Endodermal cell (in vitro differentiated cells): ENCODE measurements around the gene SPATA1. TPM values are rescaled to one million over a fixed set of nuclear protein-coding genes. Genes with fewer than 3 reads are reported as not detected.

ENCODE experiments used
- DNase-seq: peaks from one replicate; pipeline ENCODE4 v3.0.0-alpha.2; 2017
- H3K27ac ChIP-seq: 2 replicates; pipeline ENCODE4 v1.5.1; 2013; ENCODE audit warnings: mild to moderate bottlenecking, low read depth, low read length, moderate library complexity
- H3K27me3 ChIP-seq: 2 replicates; pipeline ENCODE4 v1.6.1; 2013; ENCODE audit warnings: mild to moderate bottlenecking, low read length, moderate library complexity; ENCODE audit not compliant: insufficient read depth, control insufficient read depth, poor library complexity, severe bottlenecking
- H3K36me3 ChIP-seq: 2 replicates; pipeline ENCODE4 v1.7.0; 2013; ENCODE audit warnings: mild to moderate bottlenecking, low read length, moderate library complexity; ENCODE audit not compliant: control insufficient read depth, insufficient read depth
- H3K4me1 ChIP-seq: one replicate; pipeline ENCODE4 v1.7.0; 2013; ENCODE audit warnings: low read length; ENCODE audit not compliant: control insufficient read depth, insufficient read depth
- H3K4me3 ChIP-seq: 2 replicates; pipeline ENCODE4 v1.5.1; 2013; ENCODE audit warnings: mild to moderate bottlenecking, low read length, moderate library complexity
- H3K9ac ChIP-seq: 2 replicates; pipeline ENCODE4 v1.6.1; 2013; ENCODE audit warnings: mild to moderate bottlenecking, low read length, moderate library complexity; ENCODE audit not compliant: poor library complexity, severe bottlenecking; ENCODE audit errors: extremely low read depth
- H3K9me3 ChIP-seq: 2 replicates; pipeline ENCODE4 v1.6.1; 2013; ENCODE audit warnings: mild to moderate bottlenecking, low read length, moderate library complexity; ENCODE audit not compliant: control insufficient read depth
- H3K27ac Mint-ChIP-seq: 2 replicates; pipeline ENCODE4 v1.8.0; 2020; ENCODE audit warnings: mixed read lengths
- H3K27me3 Mint-ChIP-seq: 2 replicates; pipeline ENCODE4 v1.8.0; 2021; ENCODE audit warnings: mild to moderate bottlenecking, mixed read lengths; ENCODE audit not compliant: insufficient read depth
- H3K36me3 Mint-ChIP-seq: 2 replicates; pipeline ENCODE4 v1.8.0; 2020; ENCODE audit warnings: low read depth, mixed read lengths
- H3K4me1 Mint-ChIP-seq: 2 replicates; pipeline ENCODE4 v1.8.0; 2020; ENCODE audit warnings: mixed read lengths
- H3K4me3 Mint-ChIP-seq: 2 replicates; pipeline ENCODE4 v1.8.0; 2020; ENCODE audit warnings: mild to moderate bottlenecking, moderate library complexity, mixed read lengths
- H3K9me3 Mint-ChIP-seq: 2 replicates; pipeline ENCODE4 v1.8.0; 2020; ENCODE audit warnings: mild to moderate bottlenecking, mixed read lengths
- WGBS, 2 experiments: methylation state at CpG; one replicate each; pipeline versions ENCODE4 v1.1.5 to v1.1.7; 2013; ENCODE audit warnings: missing lambda C conversion rate in 2 of 2, mixed read lengths in 1 of 2; ENCODE audit not compliant: insufficient coverage in 1 of 2, insufficient read length in 1 of 2; 5-methylcytosine and 5-hydroxymethylcytosine counted together
- long read RNA-seq, 4 experiments: library from polyadenylated mRNA in 2 of 4; library from RNA in 1 of 4; library from capped mRNA in 1 of 4; stranded (forward) in 3 of 4; unstranded in 1 of 4; transcript quantifications; one replicate each; pipeline ENCODE4 v2.0.0, GENCODE V29; 2020 to 2021; ENCODE audit warnings: inconsistent platforms in 1 of 4
- polyA plus RNA-seq, 2 experiments: library from polyadenylated mRNA; stranded (reverse); fragments of 50-300 nt; gene quantifications; one replicate each; pipeline ENCODE4 v1.2.3, GENCODE V29; 2013
- total RNA-seq, 2 donors: library from RNA; stranded (reverse); fragmentation: NEBNext Ultra II Directional in 1 of 2; extraction: Animal tissue kit (Norgen Biotek cat#: 25700) in 1 of 2; gene quantifications; 2 replicates in 1 of 2; 3 replicates in 1 of 2; pipeline ENCODE4 v1.2.1, GENCODE V29; 2021
- TF ChIP-seq, protein P1 (sequence below): fragments of 200-600 bp; sonication (generic); conservative IDR thresholded peaks from 2 replicates; pipeline ENCODE4 v1.5.0; 2021; ENCODE audit warnings: antibody characterized with exemption, mild to moderate bottlenecking

The SPATA1 gene, protein sequence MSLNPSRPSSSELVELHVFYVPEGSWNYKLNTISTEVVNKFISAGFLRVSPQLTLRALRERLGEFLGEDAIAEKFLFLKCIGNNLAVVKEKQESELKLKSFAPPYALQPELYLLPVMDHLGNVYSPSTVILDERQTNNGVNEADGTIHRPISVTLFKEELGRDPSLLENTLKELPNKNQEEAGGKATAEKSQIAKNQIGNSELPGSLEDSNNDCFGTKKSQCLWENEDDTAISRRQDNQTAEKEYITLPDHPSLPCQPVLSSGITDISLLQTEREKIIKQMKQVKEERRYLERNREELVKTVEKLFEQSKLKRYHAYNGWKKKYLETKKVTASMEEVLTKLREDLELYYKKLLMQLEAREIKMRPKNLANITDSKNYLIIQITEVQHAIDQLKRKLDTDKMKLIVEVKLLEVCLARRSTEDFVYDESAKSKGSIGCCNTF
- 1 to 10 TPM in 1 of 2 donors, under 1 TPM in 1; 0.55 to 1.6 TPM for total RNA-seq
- polyA plus RNA-seq (2013, experiment 1 of 2): 3.0 TPM
- 3.0 TPM for polyA plus RNA-seq (2013, experiment 2 of 2)
- long read RNA-seq, experiment 1: 0 reads
- long read RNA-seq, experiment 2: 0 reads
- long read RNA-seq, experiment 3, partial matches to known transcripts: 0 of 2 reads
- long read RNA-seq, experiment 3, other reads (novel, unspliced or antisense): 2 of 2 reads
- long read RNA-seq, experiment 4, partial matches to known transcripts: 0 of 1 reads
- long read RNA-seq, experiment 4, other reads (novel, unspliced or antisense): 1 of 1 reads

DNA sequence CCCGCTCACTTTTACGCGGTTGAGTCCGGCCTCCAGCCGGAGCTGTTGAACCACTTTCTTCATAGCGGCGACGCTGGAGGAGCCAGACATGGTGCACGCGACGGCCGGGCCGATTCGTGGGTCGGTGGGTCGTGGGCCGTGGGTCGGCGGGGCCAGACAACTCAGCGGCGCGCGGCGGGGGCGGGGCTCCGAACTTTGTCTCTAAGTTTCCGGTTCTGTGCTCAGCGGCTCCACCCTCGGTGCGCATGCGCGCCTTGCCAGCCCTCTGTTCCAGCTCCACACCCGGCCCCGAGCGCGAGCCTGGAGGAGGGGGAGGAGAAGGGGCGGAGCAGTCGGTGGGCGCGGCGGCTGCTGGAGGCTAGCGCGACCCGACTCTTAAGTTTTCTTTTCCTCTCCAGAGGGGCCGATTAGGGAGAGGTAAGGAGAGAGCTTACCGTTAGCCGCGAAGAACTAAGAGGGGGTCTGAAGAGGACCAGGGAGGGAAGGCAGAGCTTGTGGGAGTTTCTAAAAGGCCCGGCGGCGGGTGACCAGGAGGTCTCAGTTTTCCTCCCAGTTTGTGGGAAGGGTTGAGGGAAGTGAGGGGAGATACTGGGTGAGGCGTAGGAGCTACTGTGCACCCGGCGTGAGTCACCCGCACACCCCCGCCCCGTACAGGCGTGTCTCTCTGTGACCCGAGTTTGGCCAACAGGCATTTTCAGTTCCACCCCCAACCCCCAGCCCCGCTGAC lies at the start of gene SPATA1, which contains the start of gene GNG5:
TSS of gene SPATA1 (plus strand) at position 385 of the 727 bp plus-strand sequence. CDS start 9,974 bp downstream, outside the sequence.
TSS of gene GNG5 (minus strand) at position 580 of the 727 bp plus-strand sequence. CDS start at position 90, 490 bp downstream.
- peaks cover 15% of the 10 kb centered on the region for H3K36me3 ChIP-seq
- peaks cover 16% of the 10 kb centered on the region for H3K9me3 ChIP-seq
- Mint-ChIP-seq H3K4me1 (peaks cover 18% of the 10 kb centered on the region), H3K36me3 (peaks cover 19% of the 10 kb centered on the region), H3K27me3 (peaks cover 2% of the 10 kb centered on the region), H3K27ac (peak within 1 kb of the TSS; percentile 97), H3K4me3 (peak within 1 kb of the TSS; percentile 86), H3K9me3 (peaks cover 12% of the 10 kb centered on the region)
- peak within 1 kb of the TSS; percentile 80 for H3K9ac ChIP-seq
- DNase-seq: peak; percentile 99
- WGBS, 2 experiments: 0 to 5% methylated on average over 4 to 60 of the region's 60 CpGs
- H3K27me3 ChIP-seq: no peaks in the 10 kb centered on the region
- peak within 1 kb of the TSS; percentile 100 for H3K4me3 ChIP-seq
- TF ChIP-seq, protein P1, sequence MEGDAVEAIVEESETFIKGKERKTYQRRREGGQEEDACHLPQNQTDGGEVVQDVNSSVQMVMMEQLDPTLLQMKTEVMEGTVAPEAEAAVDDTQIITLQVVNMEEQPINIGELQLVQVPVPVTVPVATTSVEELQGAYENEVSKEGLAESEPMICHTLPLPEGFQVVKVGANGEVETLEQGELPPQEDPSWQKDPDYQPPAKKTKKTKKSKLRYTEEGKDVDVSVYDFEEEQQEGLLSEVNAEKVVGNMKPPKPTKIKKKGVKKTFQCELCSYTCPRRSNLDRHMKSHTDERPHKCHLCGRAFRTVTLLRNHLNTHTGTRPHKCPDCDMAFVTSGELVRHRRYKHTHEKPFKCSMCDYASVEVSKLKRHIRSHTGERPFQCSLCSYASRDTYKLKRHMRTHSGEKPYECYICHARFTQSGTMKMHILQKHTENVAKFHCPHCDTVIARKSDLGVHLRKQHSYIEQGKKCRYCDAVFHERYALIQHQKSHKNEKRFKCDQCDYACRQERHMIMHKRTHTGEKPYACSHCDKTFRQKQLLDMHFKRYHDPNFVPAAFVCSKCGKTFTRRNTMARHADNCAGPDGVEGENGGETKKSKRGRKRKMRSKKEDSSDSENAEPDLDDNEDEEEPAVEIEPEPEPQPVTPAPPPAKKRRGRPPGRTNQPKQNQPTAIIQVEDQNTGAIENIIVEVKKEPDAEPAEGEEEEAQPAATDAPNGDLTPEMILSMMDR: no peak
- H3K27ac ChIP-seq: peak within 1 kb of the TSS; percentile 92
- H3K4me1 ChIP-seq: no peaks in the 10 kb centered on the region

DNA sequence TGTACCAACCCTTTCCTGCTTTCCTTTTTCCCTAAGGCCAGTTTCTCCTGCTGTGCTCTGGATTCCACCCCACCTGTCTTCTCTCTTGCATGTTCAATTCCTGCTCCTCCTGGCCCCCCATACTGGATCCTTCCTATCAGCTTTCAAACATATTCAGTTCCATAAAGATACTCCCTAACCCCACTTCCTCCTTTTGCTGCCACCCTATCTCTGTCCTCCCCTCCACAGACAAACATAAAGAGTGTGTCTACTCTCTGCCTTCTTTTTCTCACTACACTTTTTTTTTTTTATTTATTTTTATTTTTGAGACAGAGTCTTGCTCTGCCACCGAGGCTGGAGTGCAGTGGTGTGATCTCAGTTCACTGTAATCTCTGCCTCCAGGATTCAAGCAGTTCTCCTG lies 44.1 kb upstream of the SPATA1 start:
- Mint-ChIP-seq H3K9me3 (no peaks in the 10 kb centered on the region), H3K4me1 (no peaks in the 10 kb centered on the region), H3K27me3 (peaks cover 63% of the 10 kb centered on the region), H3K4me3 (no peak overlapping the region), H3K36me3 (no peaks in the 10 kb centered on the region), H3K27ac (no peak overlapping the region)
- Histone ChIP-seq H3K36me3 (no peaks in the 10 kb centered on the region), H3K4me1 (no peaks in the 10 kb centered on the region), H3K27ac (no peak overlapping the region), H3K9ac (no peak overlapping the region), H3K27me3 (peaks cover 73% of the 10 kb centered on the region), H3K4me3 (no peak overlapping the region), H3K9me3 (no peaks in the 10 kb centered on the region)
- TF ChIP-seq, protein P1: no peak
- no peak for DNase-seq
- 86% methylated on average over 1 of the region's 1 CpG; no CpG with 5 or more reads in 1 of the 2 experiments for WGBS, 2 experiments

DNA sequence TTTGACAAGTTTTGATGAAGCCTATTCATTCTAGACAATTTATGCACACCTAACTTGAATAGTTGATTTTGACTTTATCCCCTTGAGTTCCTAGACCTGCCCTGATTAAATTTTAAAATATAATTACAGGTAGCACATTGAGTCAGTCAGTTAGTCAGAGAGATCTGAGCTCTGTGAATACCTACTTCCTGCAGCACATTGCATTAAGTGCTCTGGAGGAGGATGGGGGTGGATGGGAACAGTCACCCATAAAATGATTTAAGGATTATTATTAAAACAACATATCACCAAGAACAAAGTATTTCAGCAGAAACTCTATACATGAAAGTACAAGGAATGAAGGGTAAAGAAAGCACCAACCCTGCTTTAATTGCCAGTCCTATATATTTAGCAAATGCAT lies 38.9 kb upstream of the SPATA1 start:
- TF ChIP-seq, protein P1: no peak
- H3K9me3 Mint-ChIP-seq: no peaks in the 10 kb centered on the region
- Histone ChIP-seq H3K27me3 (peaks cover 96% of the 10 kb centered on the region), H3K4me1 (no peaks in the 10 kb centered on the region), H3K4me3 (no peak overlapping the region), H3K27ac (no peak overlapping the region), H3K36me3 (no peaks in the 10 kb centered on the region), H3K9me3 (no peaks in the 10 kb centered on the region), H3K9ac (no peak overlapping the region)
- no peak for DNase-seq
- H3K36me3 Mint-ChIP-seq: no peaks in the 10 kb centered on the region
- H3K4me1 Mint-ChIP-seq: no peaks in the 10 kb centered on the region
- H3K27ac Mint-ChIP-seq: no peak overlapping the region
- no peak overlapping the region for H3K4me3 Mint-ChIP-seq
- H3K27me3 Mint-ChIP-seq: peaks cover 85% of the 10 kb centered on the region
